ENCODE data around the gene KASH5.
A peak's percentile ranks its signal among the peaks of the same experiment; 100 is the strongest.

Gene KASH5

DNA sequence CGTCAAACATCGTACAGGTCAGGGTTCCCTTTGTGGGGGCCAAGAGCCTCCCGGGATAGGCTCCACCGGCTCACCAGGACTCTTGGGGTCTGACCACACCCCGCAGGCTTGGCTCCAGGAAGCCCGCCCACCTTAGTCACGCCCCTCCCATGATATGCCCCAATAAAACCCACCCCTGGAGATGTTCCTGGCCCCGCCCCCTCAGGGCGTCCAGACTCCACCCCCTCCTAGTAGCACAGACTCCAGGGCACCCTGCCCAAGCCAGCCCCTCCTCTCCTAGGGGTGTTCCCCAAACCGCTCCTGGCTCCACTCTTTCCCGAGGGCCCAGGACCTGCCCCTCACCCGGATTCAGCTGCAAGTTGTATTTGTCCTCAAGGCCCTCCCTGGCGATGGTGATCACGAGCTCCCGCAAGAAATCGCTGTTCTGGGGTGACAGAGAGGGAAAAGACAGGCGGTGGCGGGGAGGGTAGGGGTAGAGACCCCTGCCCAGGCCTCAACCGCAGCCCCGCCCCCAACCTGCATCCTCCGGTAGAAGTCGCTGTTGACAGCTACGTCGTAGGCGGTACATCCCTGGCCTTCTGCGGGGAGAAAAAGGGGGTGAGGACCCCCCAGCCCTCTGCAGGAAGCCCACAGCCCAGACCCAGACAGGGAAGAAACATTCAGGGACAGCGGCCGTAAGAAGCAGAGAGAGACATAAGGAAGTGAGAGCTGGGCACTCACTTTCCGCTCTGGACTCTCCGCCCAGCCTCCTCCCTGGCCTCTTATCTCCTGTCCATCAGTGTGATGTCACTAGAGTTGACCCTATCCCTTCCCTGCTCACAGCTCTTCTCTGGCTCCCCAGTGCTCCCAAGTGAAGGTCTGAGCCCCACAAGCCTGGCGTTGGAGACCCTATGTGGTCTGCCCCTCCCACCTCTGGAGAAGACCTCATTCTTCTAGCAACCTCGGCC, 59.7 kb downstream of the KASH5 start:
- Histone ChIP-seq H3K9me3 (ENCODE audit: control insufficient read depth, insufficient read depth, low read length) (no peaks in the 10 kb centered on the region), H3K9me2 (replicated peaks; ENCODE audit: control insufficient read depth, low read length) (no peaks in the 10 kb centered on the region), H3K4me3 (ENCODE audit: low read length) (no peak overlapping the region), H3F3A (ENCODE audit: control insufficient read depth, insufficient read depth) (peaks cover 20% of the 10 kb centered on the region), H3K4me2 (ENCODE audit: low read length) (no peak overlapping the region), H3K36me3 (ENCODE audit: control insufficient read depth, low read length) (peaks cover 45% of the 10 kb centered on the region), H4K20me1 (ENCODE audit: control insufficient read depth, insufficient read depth, low read depth, low read length) (no peaks in the 10 kb centered on the region; the same call in 1 of the 2 replicates), H3K79me2 (ENCODE audit: control insufficient read depth, low read length) (peaks cover 35% of the 10 kb centered on the region), H3K27me3 (ENCODE audit: control insufficient read depth, low read length) (no peaks in the 10 kb centered on the region), H3K27ac (ENCODE audit: low read depth, low read length) (no peak overlapping the region), H3K4me1 (ENCODE audit: control insufficient read depth, low read length) (peaks cover 30% of the 10 kb centered on the region)
- TF ChIP-seq, protein P1, sequence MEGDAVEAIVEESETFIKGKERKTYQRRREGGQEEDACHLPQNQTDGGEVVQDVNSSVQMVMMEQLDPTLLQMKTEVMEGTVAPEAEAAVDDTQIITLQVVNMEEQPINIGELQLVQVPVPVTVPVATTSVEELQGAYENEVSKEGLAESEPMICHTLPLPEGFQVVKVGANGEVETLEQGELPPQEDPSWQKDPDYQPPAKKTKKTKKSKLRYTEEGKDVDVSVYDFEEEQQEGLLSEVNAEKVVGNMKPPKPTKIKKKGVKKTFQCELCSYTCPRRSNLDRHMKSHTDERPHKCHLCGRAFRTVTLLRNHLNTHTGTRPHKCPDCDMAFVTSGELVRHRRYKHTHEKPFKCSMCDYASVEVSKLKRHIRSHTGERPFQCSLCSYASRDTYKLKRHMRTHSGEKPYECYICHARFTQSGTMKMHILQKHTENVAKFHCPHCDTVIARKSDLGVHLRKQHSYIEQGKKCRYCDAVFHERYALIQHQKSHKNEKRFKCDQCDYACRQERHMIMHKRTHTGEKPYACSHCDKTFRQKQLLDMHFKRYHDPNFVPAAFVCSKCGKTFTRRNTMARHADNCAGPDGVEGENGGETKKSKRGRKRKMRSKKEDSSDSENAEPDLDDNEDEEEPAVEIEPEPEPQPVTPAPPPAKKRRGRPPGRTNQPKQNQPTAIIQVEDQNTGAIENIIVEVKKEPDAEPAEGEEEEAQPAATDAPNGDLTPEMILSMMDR (IDR thresholded peaks at IDR 0.05; ENCODE audit: low read depth, low read length, poor library complexity, severe bottlenecking) = no peak
- no peak for TF ChIP-seq EZH2phosphoT487 (IDR thresholded peaks at IDR 0.05; ENCODE audit: borderline replicate concordance, low read length)

DNA sequence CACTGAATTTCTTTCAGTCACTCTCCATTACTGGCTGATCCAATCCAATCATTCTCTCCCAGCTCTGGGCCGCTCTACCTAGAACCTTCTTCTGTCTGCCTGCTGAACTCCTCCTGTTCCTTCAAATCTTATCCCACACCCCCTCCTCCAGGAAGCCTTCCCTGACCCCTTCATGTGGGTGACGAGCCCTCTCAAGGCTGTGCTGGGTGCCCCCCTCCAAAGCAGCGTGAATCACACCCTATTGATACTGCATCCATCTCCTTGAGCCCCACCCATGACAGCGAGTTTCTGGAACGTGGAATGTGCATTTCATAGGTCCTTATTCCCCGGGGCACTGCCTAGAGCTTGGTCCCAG, 60.4 kb downstream of the KASH5 start:
- TF ChIP-seq, protein P1 (IDR thresholded peaks at IDR 0.05; ENCODE audit: low read depth, low read length, poor library complexity, severe bottlenecking) = no peak
- no peak for TF ChIP-seq EZH2phosphoT487 (IDR thresholded peaks at IDR 0.05; ENCODE audit: borderline replicate concordance, low read length)

DNA sequence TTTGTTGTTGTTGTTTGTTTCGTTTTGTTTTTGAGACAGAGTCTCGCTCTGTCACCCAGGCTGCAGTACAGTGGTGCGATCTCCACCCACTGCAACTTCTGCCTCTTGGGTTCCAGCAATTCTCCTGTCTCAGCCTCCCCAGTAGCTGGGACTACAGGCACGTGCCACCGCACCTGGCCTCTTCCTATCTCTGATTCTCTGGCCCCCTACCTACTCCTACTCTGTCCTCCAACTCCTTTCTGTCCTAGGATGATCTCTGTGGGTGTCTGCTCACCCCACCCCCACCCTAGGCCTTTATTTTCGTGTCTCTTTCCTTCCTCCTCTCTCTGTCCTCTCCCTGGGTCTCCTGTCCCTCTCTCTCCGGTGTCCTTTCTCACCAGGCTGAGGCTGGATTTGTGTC, 62.4 kb downstream of the KASH5 start:
- Histone ChIP-seq H3K27me3 (ENCODE audit: control insufficient read depth, low read length) (no peaks in the 10 kb centered on the region), H3K9me3 (ENCODE audit: control insufficient read depth, insufficient read depth, low read length) (no peaks in the 10 kb centered on the region), H3K4me1 (ENCODE audit: control insufficient read depth, low read length) (peaks cover 27% of the 10 kb centered on the region), H3K4me2 (ENCODE audit: low read length) (peak overlapping the region; percentile 93), H4K20me1 (ENCODE audit: control insufficient read depth, insufficient read depth, low read depth, low read length) (no peaks in the 10 kb centered on the region; the same call in 1 of the 2 replicates), H3K79me2 (ENCODE audit: control insufficient read depth, low read length) (peaks cover 53% of the 10 kb centered on the region), H3K4me3 (ENCODE audit: low read length) (peak overlapping the region; percentile 99), H3F3A (ENCODE audit: control insufficient read depth, insufficient read depth) (peaks cover 12% of the 10 kb centered on the region), H3K9me2 (replicated peaks; ENCODE audit: control insufficient read depth, low read length) (no peaks in the 10 kb centered on the region), H3K27ac (ENCODE audit: low read depth, low read length) (peak overlapping the region; percentile 19; the same call in 1 of the 2 replicates), H3K36me3 (ENCODE audit: control insufficient read depth, low read length) (peaks cover 58% of the 10 kb centered on the region)
- no peak for TF ChIP-seq EZH2phosphoT487 (IDR thresholded peaks at IDR 0.05; ENCODE audit: borderline replicate concordance, low read length)
- TF ChIP-seq, protein P1 (IDR thresholded peaks at IDR 0.05; ENCODE audit: low read depth, low read length, poor library complexity, severe bottlenecking) = no peak

More for the DNA sequence above, 60.4 kb downstream of the KASH5 start:
- Histone ChIP-seq H3F3A (ENCODE audit: control insufficient read depth, insufficient read depth) (peaks cover 20% of the 10 kb centered on the region), H3K27me3 (ENCODE audit: control insufficient read depth, low read length) (no peaks in the 10 kb centered on the region), H3K4me3 (ENCODE audit: low read length) (no peak overlapping the region), H3K79me2 (ENCODE audit: control insufficient read depth, low read length) (peaks cover 35% of the 10 kb centered on the region), H3K4me1 (ENCODE audit: control insufficient read depth, low read length) (peaks cover 26% of the 10 kb centered on the region), H3K9me2 (replicated peaks; ENCODE audit: control insufficient read depth, low read length) (no peaks in the 10 kb centered on the region), H3K9me3 (ENCODE audit: control insufficient read depth, insufficient read depth, low read length) (no peaks in the 10 kb centered on the region), H3K27ac (ENCODE audit: low read depth, low read length) (no peak overlapping the region), H3K4me2 (ENCODE audit: low read length) (no peak overlapping the region), H4K20me1 (ENCODE audit: control insufficient read depth, insufficient read depth, low read depth, low read length) (no peaks in the 10 kb centered on the region; the same call in 1 of the 2 replicates), H3K36me3 (ENCODE audit: control insufficient read depth, low read length) (peaks cover 45% of the 10 kb centered on the region)

All from DOHH2 (cell line).